Omental fat pad (tissue), 4 donors: Measurements from ENCODE around the gene SPRR2D. TPM values are rescaled to one million over a fixed set of nuclear protein-coding genes. Genes with fewer than 3 reads are reported as not detected.

Source experiments
- ATAC-seq: fragments of 150-250 bp; one replicate; pipeline ENCODE4 v1.9.1; 2016; ENCODE audit warnings: mild to moderate bottlenecking, moderate library complexity; ENCODE audit not compliant: low FRiP score
- DNase-seq: peaks from one replicate; pipeline ENCODE4 v3.0.0-alpha.2; 2019; ENCODE audit warnings: low spot score
- total RNA-seq, 4 donors: library from RNA; depleted of rRNA; stranded (reverse); fragments of >200 nt; gene quantifications; one replicate each; pipeline ENCODE4 v1.1.0, GENCODE V29; 2016
- TF ChIP-seq, protein P1 (sequence below), 3 donors: fragments of 450-650 bp; IDR thresholded peaks; one replicate each; pipeline ENCODE4 v1.5.1; 2016 to 2017; ENCODE audit warnings: antibody characterized with exemption in 3 of 3, mild to moderate bottlenecking in 3 of 3, moderate library complexity in 2 of 3

The SPRR2D gene
- total RNA-seq, 4 donors from 2014 or later: not detected

- ATAC-seq: no peak
- no peak for DNase-seq
- TF ChIP-seq, protein P1, sequence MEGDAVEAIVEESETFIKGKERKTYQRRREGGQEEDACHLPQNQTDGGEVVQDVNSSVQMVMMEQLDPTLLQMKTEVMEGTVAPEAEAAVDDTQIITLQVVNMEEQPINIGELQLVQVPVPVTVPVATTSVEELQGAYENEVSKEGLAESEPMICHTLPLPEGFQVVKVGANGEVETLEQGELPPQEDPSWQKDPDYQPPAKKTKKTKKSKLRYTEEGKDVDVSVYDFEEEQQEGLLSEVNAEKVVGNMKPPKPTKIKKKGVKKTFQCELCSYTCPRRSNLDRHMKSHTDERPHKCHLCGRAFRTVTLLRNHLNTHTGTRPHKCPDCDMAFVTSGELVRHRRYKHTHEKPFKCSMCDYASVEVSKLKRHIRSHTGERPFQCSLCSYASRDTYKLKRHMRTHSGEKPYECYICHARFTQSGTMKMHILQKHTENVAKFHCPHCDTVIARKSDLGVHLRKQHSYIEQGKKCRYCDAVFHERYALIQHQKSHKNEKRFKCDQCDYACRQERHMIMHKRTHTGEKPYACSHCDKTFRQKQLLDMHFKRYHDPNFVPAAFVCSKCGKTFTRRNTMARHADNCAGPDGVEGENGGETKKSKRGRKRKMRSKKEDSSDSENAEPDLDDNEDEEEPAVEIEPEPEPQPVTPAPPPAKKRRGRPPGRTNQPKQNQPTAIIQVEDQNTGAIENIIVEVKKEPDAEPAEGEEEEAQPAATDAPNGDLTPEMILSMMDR (IDR thresholded peaks at IDR 0.05): no peak
Measured at GRCh38 chr1:153001382-153001781, 39.5 kb downstream of the SPRR2D start, which contains the start of gene SPRR3. SPRR3 (plus strand) TSS chr1:153001749; CDS start chr1:153003021, 1,272 bp downstream.

- TF ChIP-seq, protein P1 (IDR thresholded peaks at IDR 0.05): no peak
- DNase-seq (no peak), ATAC-seq (no peak)
Measured at GRCh38 chr1:153000294-153000693, 40.6 kb downstream of the SPRR2D start.

- no peak for DNase-seq
- no peak for ATAC-seq
- TF ChIP-seq, protein P1 (IDR thresholded peaks at IDR 0.05): no peak
Measured at GRCh38 chr1:152999818-153000217, 41.1 kb downstream of the SPRR2D start.

- ATAC-seq: no peak
- no peak for DNase-seq
- TF ChIP-seq, protein P1 (IDR thresholded peaks at IDR 0.05): no peak
Measured at GRCh38 chr1:152998476-152998875, 42.4 kb downstream of the SPRR2D start.

DNA sequence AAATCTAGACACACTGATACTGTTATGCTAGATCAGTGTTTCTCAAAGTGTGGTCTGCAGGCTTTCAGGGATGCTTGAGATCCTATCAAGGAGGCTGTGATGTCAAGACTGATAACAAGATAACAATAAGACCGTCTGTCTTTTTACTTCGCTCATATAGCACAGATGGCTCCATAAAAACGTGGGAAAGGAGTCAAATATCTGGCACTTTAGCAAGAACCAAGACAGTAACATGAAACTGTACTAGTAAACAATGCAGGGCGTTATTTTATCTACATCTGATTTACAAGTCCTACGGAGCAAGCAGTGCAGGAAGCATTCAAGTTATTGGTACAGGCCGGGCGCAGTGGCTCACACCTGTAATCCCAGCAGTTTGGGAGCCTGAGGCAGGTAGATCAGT is 43.0 kb downstream of the SPRR2D start:
- TF ChIP-seq, protein P1 (IDR thresholded peaks at IDR 0.05): no peak
- DNase-seq (no peak), ATAC-seq (no peak)

DNA sequence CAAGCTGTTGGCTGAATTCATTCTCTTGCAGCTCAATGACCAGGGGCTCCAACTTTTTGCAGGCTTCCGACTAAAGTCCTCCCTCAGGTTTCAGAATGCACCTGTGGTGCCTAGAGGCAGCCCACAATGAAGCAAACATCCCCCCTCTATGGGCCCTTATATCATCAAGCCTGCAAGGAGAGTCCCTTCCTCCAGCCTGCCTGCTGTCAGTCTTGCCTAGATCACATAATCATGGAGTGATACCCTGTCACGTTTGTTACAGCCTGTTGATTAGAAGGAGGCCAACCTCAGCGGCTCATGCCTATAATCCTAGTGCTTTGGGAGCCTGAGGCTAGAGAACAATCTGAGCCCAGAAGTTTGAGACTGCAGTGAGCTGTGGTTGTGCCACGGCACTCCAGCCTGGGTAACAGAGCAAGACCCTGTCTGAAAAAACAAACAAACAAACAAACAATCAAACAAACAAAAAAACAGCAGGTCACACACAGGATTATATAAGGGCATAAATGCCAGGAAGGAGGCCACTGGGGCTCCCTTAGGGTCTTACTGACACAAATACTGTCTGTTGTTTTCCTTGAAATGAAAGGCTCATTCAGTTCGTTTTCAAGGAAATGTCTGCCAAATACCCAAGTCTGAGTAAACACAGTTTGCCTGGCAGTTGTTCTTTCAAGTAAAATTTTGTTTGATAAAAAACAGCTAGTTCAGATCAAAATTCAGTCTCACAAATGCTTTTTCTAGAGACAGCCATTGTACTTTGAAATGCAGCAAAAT is 44.1 kb downstream of the SPRR2D start:
- TF ChIP-seq, protein P1 (IDR thresholded peaks at IDR 0.05): no peak
- ATAC-seq (no peak), DNase-seq (no peak)

GRCh38 chr1:152995842-152996241 is 45.1 kb downstream of the SPRR2D start:
- no peak for ATAC-seq
- TF ChIP-seq, protein P1 (IDR thresholded peaks at IDR 0.05): no peak
- no peak for DNase-seq
